Uterus (tissue), 2 donors: ENCODE data around the gene SGCA.

Experiments used
- CTCF ChIP-seq, 4 experiments: fragments of 200-600 bp in 2 of 4; fragments of 450-650 bp in 2 of 4; sonication (generic) in 2 of 4; IDR thresholded peaks; one replicate each; pipeline ENCODE4 v1.5.1; 2016 to 2019; ENCODE audit warnings: antibody characterized with exemption in 4 of 4, mild to moderate bottlenecking in 2 of 4, moderate library complexity in 1 of 4
- POLR2A ChIP-seq, 2 donors: fragments of 450-650 bp; IDR thresholded peaks; one replicate each; pipeline ENCODE4 v1.6.1; 2016; ENCODE audit warnings: antibody characterized with exemption in 2 of 2, mild to moderate bottlenecking in 1 of 2, moderate library complexity in 1 of 2

- no peak for TF ChIP-seq CTCF (IDR thresholded peaks at IDR 0.05)
- no peak for TF ChIP-seq POLR2A (IDR thresholded peaks at IDR 0.05)
Observed at GRCh38 chr17:50132104-50132794, 33.6 kb upstream of the SGCA start.
